IMR-90 (cell line): ENCODE results near the gene ENHO. TPM values are rescaled to one million over a fixed set of nuclear protein-coding genes. Genes with fewer than 3 reads are reported as not detected.

Source experiments
- ATAC-seq: fragments of 200-7000 bp; cut with Tn5 transposase; 2 replicates; pipeline ENCODE4 v1.9.1; 2020; ENCODE audit warnings: low read depth, mild to moderate bottlenecking, moderate library complexity
- BruUV-seq: library from RNA; stranded (reverse); fragments of 400-500 nt; replicated peaks from 2 replicates; lab custom pipeline; 2021; lab: Mats Ljungman, UMichigan
- CTCF ChIA-PET: fragments of 300-600 bp; formaldehyde crosslinking; extraction: SDS; loops from one replicate; lab custom pipeline; 2021; ENCODE audit warnings: antibody characterized with exemption; lab: Yijun Ruan, JAX
- POLR2A ChIA-PET: fragments of 300-600 bp; sonication (Branson Sonifier 250); formaldehyde crosslinking; loops from one replicate; lab custom pipeline; 2022; ENCODE audit warnings: antibody characterized with exemption; ENCODE audit not compliant: unreplicated experiment; lab: Charles Lee
- DNase-seq: peaks from one replicate; pipeline ENCODE4 v3.0.0; 2013
- H2AFZ ChIP-seq: replicated peaks from 2 replicates; pipeline ENCODE3; 2013; ENCODE audit warnings: low read length, mild to moderate bottlenecking; ENCODE audit not compliant: poor library complexity
- H2AK5ac ChIP-seq: 2 replicates; pipeline ENCODE4 v1.6.1; 2013; ENCODE audit warnings: low read depth, low read length, inconsistent platforms
- H2AK9ac ChIP-seq: replicated peaks from 2 replicates; pipeline ENCODE3; 2013; ENCODE audit warnings: mild to moderate bottlenecking, low read depth, low read length, moderate library complexity; ENCODE audit not compliant: poor library complexity
- H2BK120ac ChIP-seq: 2 replicates; pipeline ENCODE4 v1.6.1; 2013; ENCODE audit warnings: low read depth, low read length, inconsistent platforms
- H2BK15ac ChIP-seq: 3 replicates; pipeline ENCODE4 v1.6.1; 2013; ENCODE audit warnings: low read depth, low read length, inconsistent platforms
- H2BK20ac ChIP-seq: 2 replicates; pipeline ENCODE4 v1.6.1; 2013; ENCODE audit warnings: low read depth, mild to moderate bottlenecking, inconsistent platforms, low read length, moderate library complexity
- H2BK5ac ChIP-seq: 2 replicates; pipeline ENCODE4 v1.6.1; 2013; ENCODE audit warnings: mild to moderate bottlenecking, low read depth, low read length, inconsistent platforms; ENCODE audit not compliant: poor library complexity, severe bottlenecking
- H3K14ac ChIP-seq: replicated peaks from 2 replicates; pipeline ENCODE4 v1.6.1; 2013; ENCODE audit warnings: low read depth, low read length, inconsistent platforms
- H3K18ac ChIP-seq: 2 replicates; pipeline ENCODE4 v1.6.1; 2013; ENCODE audit warnings: low read depth, low read length, control low read depth
- H3K23ac ChIP-seq: 2 replicates; pipeline ENCODE4 v1.6.1; 2013; ENCODE audit warnings: low read depth, low read length, inconsistent platforms
- H3K27ac ChIP-seq: 2 replicates; pipeline ENCODE4 v1.5.1; 2013; ENCODE audit warnings: mild to moderate bottlenecking, control low read depth, low read length; ENCODE audit not compliant: insufficient read depth
- H3K27me3 ChIP-seq: 2 replicates; pipeline ENCODE4 v1.6.1; 2013; ENCODE audit warnings: low read length; ENCODE audit not compliant: control insufficient read depth, insufficient read depth
- H3K36me3 ChIP-seq: 2 replicates; pipeline ENCODE4 v1.6.1; 2013; ENCODE audit warnings: low read length, mixed read lengths; ENCODE audit not compliant: control insufficient read depth, insufficient read depth
- H3K4ac ChIP-seq: 2 replicates; pipeline ENCODE4 v1.6.1; 2013; ENCODE audit warnings: low read depth, low read length, inconsistent platforms
- H3K4me1 ChIP-seq: 2 replicates; pipeline ENCODE4 v1.6.1; 2013; ENCODE audit warnings: low read length, mixed read lengths; ENCODE audit not compliant: control insufficient read depth, insufficient read depth
- H3K4me2 ChIP-seq: 2 replicates; pipeline ENCODE4 v1.6.1; 2013; ENCODE audit warnings: low read depth, mild to moderate bottlenecking, control low read depth, low read length, moderate library complexity
- H3K4me3 ChIP-seq: 2 replicates; pipeline ENCODE4 v1.5.1; 2013; ENCODE audit warnings: low read depth, mild to moderate bottlenecking, control low read depth, low read length, moderate library complexity; ENCODE audit not compliant: insufficient read depth
- H3K56ac ChIP-seq: 2 replicates; pipeline ENCODE4 v1.6.1; 2013; ENCODE audit warnings: low read length, inconsistent platforms; ENCODE audit not compliant: insufficient read depth; ENCODE audit errors: extremely low read depth
- H3K79me1 ChIP-seq, 2 experiments: 2 replicates each; pipeline ENCODE4 v1.6.1; 2013; ENCODE audit warnings: low read length in 2 of 2, inconsistent platforms in 1 of 2, low read depth in 1 of 2
- H3K9ac ChIP-seq: 2 replicates; pipeline ENCODE4 v1.6.1; 2013; ENCODE audit warnings: low read depth, low read length, control low read depth
- H3K9me1 ChIP-seq: 2 replicates; pipeline ENCODE4 v1.6.1; 2013; ENCODE audit warnings: low read length, inconsistent platforms; ENCODE audit not compliant: insufficient read depth
- H3K9me3 ChIP-seq: 2 replicates; pipeline ENCODE4 v1.6.1; 2013; ENCODE audit warnings: low read length; ENCODE audit not compliant: control insufficient read depth, insufficient read depth
- H4K20me1 ChIP-seq: 2 replicates; pipeline ENCODE4 v1.6.1; 2013; ENCODE audit warnings: low read length, inconsistent platforms; ENCODE audit not compliant: insufficient read depth
- H4K5ac ChIP-seq: 2 replicates; pipeline ENCODE4 v1.6.1; 2013; ENCODE audit warnings: mild to moderate bottlenecking, low read depth, low read length, control low read depth
- H4K8ac ChIP-seq, 2 experiments: 2 replicates each; pipeline ENCODE4 v1.6.1; 2013; ENCODE audit warnings: low read depth in 2 of 2, low read length in 2 of 2, control low read depth in 1 of 2, inconsistent platforms in 1 of 2
- H4K91ac ChIP-seq: 2 replicates; pipeline ENCODE4 v1.6.1; 2013; ENCODE audit warnings: low read depth, low read length, inconsistent platforms; ENCODE audit not compliant: insufficient read depth
- CEBPB ChIP-seq: IDR thresholded peaks from 2 replicates; pipeline ENCODE4 v1.6.1; 2012; ENCODE audit warnings: low read depth, low read length, improper control_type of control experiment
- CHD1 ChIP-seq: IDR thresholded peaks from 2 replicates; pipeline ENCODE4 v1.6.1; 2012; ENCODE audit warnings: low read depth, low read length, improper control_type of control experiment
- FOS ChIP-seq: fragments of 150-350 bp; IDR thresholded peaks from 2 replicates; pipeline ENCODE4 v1.6.1; 2016; ENCODE audit warnings: low read depth, low read length
- MAFK ChIP-seq: IDR thresholded peaks from 2 replicates; pipeline ENCODE4 v1.6.1; 2012; ENCODE audit warnings: low read depth, low read length, improper control_type of control experiment
- MXI1 ChIP-seq: IDR thresholded peaks from 2 replicates; pipeline ENCODE4 v1.6.1; 2012; ENCODE audit warnings: low read depth, mild to moderate bottlenecking, low read length, moderate library complexity, borderline replicate concordance
- WGBS, 2 experiments: methylation state at CpG; one replicate each; pipeline versions ENCODE4 v1.1.5 to v1.1.7; 2013; ENCODE audit warnings: missing lambda C conversion rate in 2 of 2; ENCODE audit not compliant: insufficient read length in 1 of 2; ENCODE audit errors: extremely low coverage in 2 of 2; 5-methylcytosine and 5-hydroxymethylcytosine counted together
- dilution Hi-C: fragments of 300-500 bp; cut with HindIII; formaldehyde crosslinking; loops from one replicate; pipeline ENCODE4 v1.14.3; 2018; ENCODE audit warnings: low sequenced_read_pairs; ENCODE audit not compliant: unreplicated experiment
- in situ Hi-C: fragments of 300-500 bp; cut with MboI; formaldehyde crosslinking; loops from 3 replicates; pipeline ENCODE4 v1.14.3; 2019; ENCODE audit warnings: low sequenced_read_pairs, inconsistent platforms, mixed read lengths
- intact Hi-C: fragments of 100-400 bp; cut with micrococcal nuclease; formaldehyde crosslinking; loops from 2 replicates; pipeline ENCODE4 v1.10.0; 2022
- polyA plus RNA-seq, 3 experiments: library from polyadenylated mRNA; depleted of rRNA; stranded (reverse); fragments of >200 nt; gene quantifications; 2 replicates each; pipeline ENCODE4 v1.2.3, GENCODE V29; 2012; ENCODE audit warnings: low replicate concordance in 1 of 3
- total RNA-seq: library from RNA; depleted of rRNA; stranded (reverse); fragments of >200 nt; gene quantifications from 2 replicates; pipeline ENCODE4 v1.2.3, GENCODE V29; 2012
- TF ChIP-seq, protein P1 (sequence below): conservative IDR thresholded peaks from 2 replicates; pipeline ENCODE4 v1.5.1; 2012; ENCODE audit warnings: mild to moderate bottlenecking, low read depth, low read length, improper control_type of control experiment
- TF ChIP-seq, protein P2 (sequence below): fragments of 150-350 bp; IDR thresholded peaks from 2 replicates; pipeline ENCODE4 v1.6.1; 2016; ENCODE audit warnings: low read depth, mild to moderate bottlenecking, low read length, moderate library complexity, borderline replicate concordance

Gene ENHO
- total and polyA plus RNA-seq, 2 of the 4 experiments (the other 2 are of a cell fraction), result not detected

DNA sequence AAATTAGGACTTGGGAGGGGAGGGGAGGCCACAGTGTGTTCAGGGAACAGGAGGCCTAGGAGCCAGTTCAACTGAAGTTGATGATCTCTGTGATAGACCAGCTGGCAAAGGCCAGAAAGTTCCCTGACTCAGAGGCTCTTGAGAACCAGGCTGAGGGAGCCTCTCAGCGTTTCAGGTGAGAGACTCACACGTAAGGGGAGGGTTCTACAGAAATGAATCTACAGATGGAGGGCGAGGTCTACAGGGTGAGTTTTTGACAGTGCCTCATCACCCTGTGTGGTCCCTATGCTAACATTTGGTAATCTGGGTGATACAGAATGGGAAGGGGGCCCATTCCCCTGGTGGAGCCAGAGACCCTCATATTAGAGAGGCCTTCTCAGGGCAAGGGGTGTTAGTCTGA is 32.0 kb downstream of the ENHO start:
- no CpG with 5 or more reads among the region's 3 CpGs for WGBS, 2 experiments
- no peak overlapping the region for H4K91ac ChIP-seq
- no peaks in the 10 kb centered on the region for H3K79me1 ChIP-seq
- in situ Hi-C loops (loop anchor here (5.0 to 10.0 kb wide), 2 partner anchors 56 to 83 kb away; no protein-coding TSS in a partner anchor), intact Hi-C loops (no loop called here), dilution Hi-C loops (no loop called here)
- ATAC-seq, result no peak
- ChIA-PET POLR2A (no interaction called here), CTCF (interaction anchor here (1.4 kb wide), 1 partner anchor 8 kb away, joined by 4 read pairs; no protein-coding TSS in a partner anchor)
- no peak for DNase-seq
- no peak overlapping the region for H3K14ac ChIP-seq
- no peak overlapping the region for H2BK5ac ChIP-seq
- H2BK120ac ChIP-seq, result no peak overlapping the region
- H3K27ac ChIP-seq, result no peak overlapping the region
- no peak overlapping the region for H3K23ac ChIP-seq
- no peak overlapping the region for H2AK5ac ChIP-seq
- no peaks in the 10 kb centered on the region for H3K4me1 ChIP-seq
- no peak overlapping the region for H4K8ac ChIP-seq
- no peak overlapping the region for H2BK20ac ChIP-seq
- no peak overlapping the region for H3K9ac ChIP-seq
- BruUV-seq, result no TSS peak
- no peaks in the 10 kb centered on the region; the same call in 1 of the 2 replicates for H4K20me1 ChIP-seq
- H3K4me2 ChIP-seq, result no peak overlapping the region
- H3K18ac ChIP-seq, result no peak overlapping the region
- H3K9me3 ChIP-seq, result no peaks in the 10 kb centered on the region
- H2BK15ac ChIP-seq, result no peak overlapping the region
- peaks cover 26% of the 10 kb centered on the region for H3K27me3 ChIP-seq
- H3K56ac ChIP-seq, result no peak overlapping the region
- H4K5ac ChIP-seq, result no peak overlapping the region
- H3K9me1 ChIP-seq, result no peaks in the 10 kb centered on the region
- H2AK9ac ChIP-seq, result no peak overlapping the region
- TF ChIP-seq FOS (no peak), CEBPB (no peak), CHD1 (no peak), MAFK (no peak), MXI1 (no peak)
- TF ChIP-seq, protein P1, sequence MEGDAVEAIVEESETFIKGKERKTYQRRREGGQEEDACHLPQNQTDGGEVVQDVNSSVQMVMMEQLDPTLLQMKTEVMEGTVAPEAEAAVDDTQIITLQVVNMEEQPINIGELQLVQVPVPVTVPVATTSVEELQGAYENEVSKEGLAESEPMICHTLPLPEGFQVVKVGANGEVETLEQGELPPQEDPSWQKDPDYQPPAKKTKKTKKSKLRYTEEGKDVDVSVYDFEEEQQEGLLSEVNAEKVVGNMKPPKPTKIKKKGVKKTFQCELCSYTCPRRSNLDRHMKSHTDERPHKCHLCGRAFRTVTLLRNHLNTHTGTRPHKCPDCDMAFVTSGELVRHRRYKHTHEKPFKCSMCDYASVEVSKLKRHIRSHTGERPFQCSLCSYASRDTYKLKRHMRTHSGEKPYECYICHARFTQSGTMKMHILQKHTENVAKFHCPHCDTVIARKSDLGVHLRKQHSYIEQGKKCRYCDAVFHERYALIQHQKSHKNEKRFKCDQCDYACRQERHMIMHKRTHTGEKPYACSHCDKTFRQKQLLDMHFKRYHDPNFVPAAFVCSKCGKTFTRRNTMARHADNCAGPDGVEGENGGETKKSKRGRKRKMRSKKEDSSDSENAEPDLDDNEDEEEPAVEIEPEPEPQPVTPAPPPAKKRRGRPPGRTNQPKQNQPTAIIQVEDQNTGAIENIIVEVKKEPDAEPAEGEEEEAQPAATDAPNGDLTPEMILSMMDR, result no peak
- TF ChIP-seq, protein P2, sequence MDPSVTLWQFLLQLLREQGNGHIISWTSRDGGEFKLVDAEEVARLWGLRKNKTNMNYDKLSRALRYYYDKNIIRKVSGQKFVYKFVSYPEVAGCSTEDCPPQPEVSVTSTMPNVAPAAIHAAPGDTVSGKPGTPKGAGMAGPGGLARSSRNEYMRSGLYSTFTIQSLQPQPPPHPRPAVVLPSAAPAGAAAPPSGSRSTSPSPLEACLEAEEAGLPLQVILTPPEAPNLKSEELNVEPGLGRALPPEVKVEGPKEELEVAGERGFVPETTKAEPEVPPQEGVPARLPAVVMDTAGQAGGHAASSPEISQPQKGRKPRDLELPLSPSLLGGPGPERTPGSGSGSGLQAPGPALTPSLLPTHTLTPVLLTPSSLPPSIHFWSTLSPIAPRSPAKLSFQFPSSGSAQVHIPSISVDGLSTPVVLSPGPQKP, result no peak
- no peak overlapping the region for H3K4ac ChIP-seq
- no peak overlapping the region for H3K4me3 ChIP-seq
- H2AFZ ChIP-seq, result no peak overlapping the region
- H3K36me3 ChIP-seq, result no peaks in the 10 kb centered on the region
